WERI-Rb-1 (cell line): ENCODE measurements around the gene WNT2B.
"Not testable (repeated sequence)": the region's sequence is repeated elsewhere in the genome, so short reads cannot be mapped to it uniquely, and the experiment has no call there.

Experiments
- DNase-seq: peaks from one replicate; pipeline ENCODE4 v3.0.0-alpha.2; 2020
- H3K27ac ChIP-seq: fragments of 250-450 bp; sonication (Bioruptor Pico); 2 replicates; pipeline ENCODE4 v1.5.1; 2020; ENCODE audit warnings: mild to moderate bottlenecking, moderate library complexity
- H3K27me3 ChIP-seq: fragments of 250-450 bp; sonication (Bioruptor Pico); 2 replicates; pipeline ENCODE4 v1.5.1; 2021; ENCODE audit warnings: mild to moderate bottlenecking, low read depth, moderate library complexity; ENCODE audit not compliant: insufficient read depth, severe bottlenecking
- H3K36me3 ChIP-seq: fragments of 250-450 bp; sonication (Bioruptor Pico); 2 replicates; pipeline ENCODE4 v1.5.1; 2020; ENCODE audit warnings: mild to moderate bottlenecking, moderate library complexity
- H3K4me3 ChIP-seq: 2 replicates; pipeline ENCODE4 v1.5.1; 2011; ENCODE audit warnings: low read depth, mild to moderate bottlenecking, control low read depth, low read length
- H3K9me3 ChIP-seq: fragments of 250-450 bp; sonication (Bioruptor Pico); 2 replicates; pipeline ENCODE4 v1.5.1; 2021; ENCODE audit warnings: mild to moderate bottlenecking, moderate library complexity; ENCODE audit not compliant: severe bottlenecking
- CTCF ChIP-seq: IDR thresholded peaks from 2 replicates; pipeline ENCODE4 v1.5.1; 2011; ENCODE audit warnings: low read depth, mild to moderate bottlenecking, control low read depth, inconsistent platforms, low read length

Gene WNT2B

GRCh38 chr1:112478314-112478713 lies 30.5 kb upstream of the WNT2B start:
- Histone ChIP-seq H3K9me3 (peaks cover 15% of the 10 kb centered on the region), H3K36me3 (no peaks in the 10 kb centered on the region)

DNA sequence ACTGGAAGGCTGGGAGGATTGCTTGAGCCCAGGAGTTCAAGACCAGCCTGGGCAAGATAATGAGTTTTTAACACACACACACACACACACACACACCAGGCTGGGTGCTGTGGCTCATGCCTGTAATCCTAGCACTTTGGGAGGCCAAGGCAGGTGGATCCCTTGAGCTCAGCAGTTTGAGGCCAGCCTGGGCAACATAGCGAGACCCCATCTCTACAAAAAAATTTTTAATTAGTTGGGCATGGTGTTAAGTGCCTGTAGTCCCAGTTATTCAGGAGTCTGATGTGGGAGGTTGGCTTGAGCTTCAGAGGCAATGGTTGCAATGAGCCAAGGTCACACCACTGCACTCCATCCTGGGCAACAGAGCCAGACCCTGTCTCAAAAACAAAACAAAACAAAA lies 22.7 kb upstream of the WNT2B start:
- not testable (repeated sequence) for H3K4me3 ChIP-seq, H3K9me3 ChIP-seq, DNase-seq

More at GRCh38 chr1:112478314-112478713, 30.5 kb upstream of the WNT2B start:
- no peak for DNase-seq
- TF ChIP-seq CTCF, result no peak
- H3K4me3 ChIP-seq, result no peak overlapping the region
- H3K27ac ChIP-seq, result no peak overlapping the region
- H3K27me3 ChIP-seq, result no peaks in the 10 kb centered on the region

DNA sequence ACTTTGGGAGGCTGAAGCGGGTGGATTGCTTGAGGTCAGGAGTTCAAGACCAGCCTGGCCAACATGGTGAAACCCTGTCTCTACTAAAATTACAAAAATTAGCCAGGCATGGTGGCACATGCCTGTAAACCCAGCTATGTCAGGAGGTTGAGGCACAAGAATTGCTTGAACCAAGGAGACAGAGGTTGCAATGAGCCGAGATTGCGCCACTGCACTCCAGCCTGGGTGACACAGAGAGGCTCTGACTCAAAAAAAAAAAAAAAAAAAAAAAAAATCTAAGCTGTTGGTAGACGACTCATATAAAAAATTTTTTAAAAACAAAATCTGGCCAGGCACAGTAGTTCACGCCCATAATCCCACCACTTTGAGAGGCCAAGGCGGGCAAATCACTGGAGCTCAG lies 21.1 kb upstream of the WNT2B start:
- H3K9me3 ChIP-seq, DNase-seq, H3K27ac ChIP-seq, H3K36me3 ChIP-seq, H3K27me3 ChIP-seq, H3K4me3 ChIP-seq: not testable (repeated sequence)

More for the DNA sequence above, 22.7 kb upstream of the WNT2B start:
- H3K36me3 ChIP-seq, H3K27ac ChIP-seq, H3K27me3 ChIP-seq: not testable (repeated sequence)

- Histone ChIP-seq H3K27ac (no peak overlapping the region), H3K36me3 (no peaks in the 10 kb centered on the region), H3K9me3 (no peaks in the 10 kb centered on the region), H3K4me3 (no peak overlapping the region), H3K27me3 (no peaks in the 10 kb centered on the region)
- no peak for TF ChIP-seq CTCF
- DNase-seq, result no peak
These were observed 20.6 kb upstream of the WNT2B start for GRCh38 chr1:112488141-112488540.

DNA sequence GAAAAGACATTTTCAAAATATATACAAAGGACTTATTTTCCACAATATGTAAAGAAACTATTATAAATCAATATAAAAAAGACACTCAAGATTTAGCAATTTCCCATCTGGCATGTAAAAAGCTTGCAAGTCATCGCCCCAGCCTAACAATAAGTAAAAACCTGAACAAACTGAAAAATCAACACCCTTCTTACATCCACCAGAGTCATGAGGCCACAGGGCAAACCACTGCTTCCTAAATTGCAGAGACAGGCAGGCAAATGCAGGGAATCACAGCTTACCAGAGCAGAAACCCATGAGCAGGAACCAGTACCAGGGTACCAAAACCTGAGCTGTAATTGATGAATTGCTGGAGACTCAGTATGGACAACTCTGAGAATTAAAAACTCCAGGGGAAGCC lies 16.7 kb upstream of the WNT2B start:
- H3K36me3 ChIP-seq, result no peaks in the 10 kb centered on the region
- H3K4me3 ChIP-seq, result no peak overlapping the region
- no peaks in the 10 kb centered on the region for H3K27me3 ChIP-seq

DNA sequence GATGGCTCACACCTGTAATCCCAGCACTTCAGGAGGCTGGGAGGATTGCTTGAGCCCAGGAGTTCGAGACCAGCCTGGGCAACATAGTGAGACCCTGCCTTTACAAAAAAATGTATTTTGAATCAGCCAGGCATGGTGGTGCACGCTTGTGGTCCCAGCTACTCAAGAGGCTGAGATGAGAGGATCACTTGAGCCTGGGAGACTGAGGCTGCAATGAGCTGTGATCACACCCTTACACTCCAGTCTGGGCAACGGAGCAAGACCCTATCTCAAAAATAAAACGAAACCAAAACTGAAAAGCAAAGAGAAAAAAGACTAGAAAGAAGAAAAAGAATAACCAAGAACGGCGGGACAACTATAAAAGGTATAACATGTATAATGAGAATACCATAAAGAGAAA lies 15.4 kb upstream of the WNT2B start:
- Histone ChIP-seq H3K4me3 (no peak overlapping the region), H3K9me3 (no peaks in the 10 kb centered on the region), H3K36me3 (no peaks in the 10 kb centered on the region), H3K27ac (no peak overlapping the region), H3K27me3 (no peaks in the 10 kb centered on the region)
- no peak for TF ChIP-seq CTCF
- DNase-seq, result no peak

More for the DNA sequence above, 16.7 kb upstream of the WNT2B start:
- TF ChIP-seq CTCF, result no peak
- Histone ChIP-seq H3K27ac (no peak overlapping the region), H3K9me3 (no peaks in the 10 kb centered on the region)
- no peak for DNase-seq

DNA sequence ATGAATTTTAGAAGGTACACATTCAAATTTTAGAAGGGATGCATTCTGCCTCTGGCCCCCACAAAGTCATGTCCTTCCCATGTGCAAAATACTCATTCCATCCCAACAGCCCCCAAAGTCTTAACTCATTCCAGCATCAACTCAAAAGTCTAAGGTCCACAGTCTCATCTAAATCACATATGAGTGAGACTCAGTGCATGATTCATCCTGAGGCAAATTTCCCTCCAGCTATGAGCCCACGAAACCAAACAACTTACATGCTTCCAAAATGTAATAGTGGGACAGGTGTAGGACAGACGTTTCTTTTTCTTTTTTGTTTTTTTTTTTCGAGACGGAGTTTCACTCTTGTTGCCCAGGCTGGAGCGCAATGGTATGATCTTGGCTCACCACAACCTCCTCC lies 12.5 kb upstream of the WNT2B start:
- TF ChIP-seq CTCF, result no peak
- H3K9me3 ChIP-seq, result no peaks in the 10 kb centered on the region
- no peak overlapping the region for H3K4me3 ChIP-seq

More for the DNA sequence above, 12.5 kb upstream of the WNT2B start:
- Histone ChIP-seq H3K36me3 (no peaks in the 10 kb centered on the region), H3K27me3 (no peaks in the 10 kb centered on the region), H3K27ac (no peak overlapping the region)
- no peak for DNase-seq
